K562 (cell line): ENCODE results near the gene SPHK2. TPM values are rescaled to one million over a fixed set of nuclear protein-coding genes. Genes with fewer than 3 reads are reported as not detected.

Source experiments
- ATF1 ChIP-seq, 2 experiments: fragments of 450-650 bp in 1 of 2; IDR thresholded peaks; 2 replicates each; pipeline ENCODE4 v1.6.1; 2016; ENCODE audit warnings: missing compliant biosample characterization in 1 of 2, missing genetic modification characterization in 1 of 2
- ETV5 ChIP-seq: sonication (generic); formaldehyde crosslinking; IDR thresholded peaks from 2 replicates; pipeline ENCODE4 v1.4.0; 2020; ENCODE audit warnings: low read depth, mild to moderate bottlenecking, missing genetic modification reagents
- L3MBTL2 ChIP-seq: fragments of 450-650 bp; IDR thresholded peaks from 2 replicates; pipeline ENCODE4 v1.6.1; 2016; ENCODE audit warnings: mild to moderate bottlenecking, moderate library complexity
- MTA1 ChIP-seq: fragments of 450-650 bp; IDR thresholded peaks from 2 replicates; pipeline ENCODE4 v1.6.1; 2017; ENCODE audit warnings: borderline replicate concordance
- RAD51 ChIP-seq: fragments of 450-650 bp; IDR thresholded peaks from 2 replicates; pipeline ENCODE4 v1.7.1; 2016; ENCODE audit warnings: low read depth, mild to moderate bottlenecking, borderline replicate concordance
- RNF2 ChIP-seq: sonication (generic); IDR thresholded peaks from 2 replicates; pipeline ENCODE4 v1.6.1; 2016
- SMAD3 ChIP-seq: fragments of 450-650 bp; formaldehyde crosslinking; conservative IDR thresholded peaks from 2 replicates; pipeline ENCODE4 v1.4.0; 2020; ENCODE audit warnings: mild to moderate bottlenecking
- SNAPC5 ChIP-seq: fragments of 250-450 bp; sonication (Bioruptor Pico); IDR thresholded peaks from 2 replicates; pipeline ENCODE4 v1.8.0; 2021; ENCODE audit warnings: moderate library complexity, mild to moderate bottlenecking, inconsistent platforms
- USF1 ChIP-seq: sonication (generic); formaldehyde crosslinking; IDR thresholded peaks from 2 replicates; pipeline ENCODE4 v1.9.0; 2022; ENCODE audit warnings: mild to moderate bottlenecking, missing genetic modification reagents
- XRCC5 ChIP-seq: fragments of 200-400 bp; formaldehyde crosslinking; IDR thresholded peaks from 2 replicates; pipeline ENCODE4 v1.6.1; 2017; ENCODE audit warnings: low read depth, mild to moderate bottlenecking, low read length
- ZFX ChIP-seq: sonication (generic); formaldehyde crosslinking; IDR thresholded peaks from 2 replicates; pipeline ENCODE4 v1.8.0; 2022; ENCODE audit warnings: mild to moderate bottlenecking, missing genetic modification reagents, moderate library complexity
- ZNF232 ChIP-seq: sonication (generic); formaldehyde crosslinking; IDR thresholded peaks from 2 replicates; pipeline ENCODE4 v1.8.0; 2022; ENCODE audit warnings: mild to moderate bottlenecking, missing genetic modification reagents
- ZNF318 ChIP-seq, 2 experiments: fragments of 450-650 bp; IDR thresholded peaks; 2 replicates each; pipeline ENCODE4 v1.6.1; 2016; ENCODE audit warnings: mild to moderate bottlenecking in 2 of 2, borderline replicate concordance in 1 of 2, low read depth in 1 of 2, moderate library complexity in 1 of 2
- ZNF354B ChIP-seq: fragments of 250-450 bp; sonication (Bioruptor Pico); IDR thresholded peaks from 2 replicates; pipeline ENCODE4 v1.4.0; 2020
- ZNF639 ChIP-seq, 2 experiments: fragments of 200-800 bp in 1 of 2; sonication (Bioruptor generic) in 1 of 2; sonication (generic) in 1 of 2; formaldehyde crosslinking in 1 of 2; IDR thresholded peaks in 1 of 2; conservative IDR thresholded peaks in 1 of 2; 2 replicates each; pipeline versions ENCODE4 v1.5.0 to v1.6.1; 2016 to 2020; ENCODE audit warnings: missing compliant biosample characterization in 1 of 2, missing genetic modification characterization in 1 of 2, missing genetic modification reagents in 1 of 2
- ZNF717 ChIP-seq: fragments of 250-450 bp; sonication (Bioruptor Pico); IDR thresholded peaks from 2 replicates; pipeline ENCODE4 v1.5.0; 2021
- ZNF764 ChIP-seq: fragments of 250-450 bp; sonication (Bioruptor Pico); IDR thresholded peaks from 2 replicates; pipeline ENCODE4 v1.4.0; 2020; ENCODE audit warnings: low read depth, mild to moderate bottlenecking, moderate library complexity
- polyA plus RNA-seq, 8 experiments: library from polyadenylated mRNA; depleted of rRNA in 4 of 8; stranded (reverse) in 5 of 8; unstranded in 3 of 8; fragments of >200 nt; fragmentation: Nextera tagmentation in 2 of 8; fragmentation: Illumina TruSeq in 1 of 8; extraction: Ambion mirVana in 2 of 8; extraction: Trizol in 1 of 8; gene quantifications; 2 replicates each; pipeline versions ENCODE4 v1.2.1 to v1.2.3, GENCODE V29; 2011 to 2014; ENCODE audit warnings: inconsistent platforms in 1 of 8, missing spikeins in 1 of 8
- total RNA-seq, 7 experiments: library from RNA; depleted of rRNA in 6 of 7; stranded (reverse); fragments of >200 nt in 6 of 7; fragmentation: Illumina TruSeq in 2 of 7; extraction: Trizol in 2 of 7; gene quantifications; 2 replicates each; pipeline versions ENCODE4 v1.2.1 to v1.2.3, GENCODE V29; 2011 to 2021; ENCODE audit warnings: low replicate concordance in 1 of 7

SPHK2 gene
- total and polyA plus RNA-seq, 9 of the 15 experiments (the other 6 are each of a cell fraction or from before 2014, with no cell fraction given) = 0.10 to 15.2 (median 2.9) TPM

DNA sequence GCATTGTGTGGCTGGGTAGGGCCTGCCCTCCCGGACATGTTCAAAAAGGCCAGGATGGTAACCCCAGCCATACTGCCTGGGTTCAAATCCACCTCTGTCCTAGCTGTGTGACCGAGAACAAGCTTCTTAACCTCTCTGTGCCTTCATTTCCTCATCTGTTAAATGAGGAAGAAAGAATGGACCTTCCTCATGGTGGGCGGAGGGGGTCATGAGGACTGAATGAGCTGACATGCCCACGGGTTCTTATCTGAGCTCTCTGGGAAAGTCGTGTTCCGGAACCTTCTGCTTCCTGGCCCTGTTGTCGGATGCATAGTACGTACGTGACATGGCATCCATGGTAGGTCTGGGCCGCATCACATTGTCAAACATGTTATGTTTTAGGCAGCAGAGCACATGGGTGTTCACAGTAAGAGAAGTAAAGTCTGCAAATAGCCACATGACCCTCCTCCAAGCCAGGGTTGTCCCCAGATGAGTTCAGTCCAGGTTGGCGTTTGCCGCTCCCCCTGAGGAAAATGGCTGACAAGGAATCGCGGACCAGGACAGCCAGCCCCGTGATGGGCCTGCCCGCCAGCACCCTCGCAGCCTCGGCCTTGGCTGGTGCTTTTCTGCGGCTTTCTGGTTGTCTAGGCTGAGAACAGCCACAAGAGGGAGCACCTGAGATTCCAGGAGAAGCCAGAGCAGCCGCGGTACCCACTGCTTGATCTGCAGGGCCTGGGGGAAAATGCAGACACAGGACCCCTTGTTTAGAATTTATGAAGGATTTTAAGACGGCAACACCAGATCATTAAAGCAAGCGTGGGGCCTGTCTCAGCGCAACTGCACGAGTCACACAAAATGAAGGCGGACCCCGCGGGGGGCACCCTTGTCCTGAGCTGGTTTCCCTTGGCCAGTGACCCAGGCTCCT is 55.9 kb downstream of the SPHK2 start (continued):
- TF ChIP-seq ZNF318 (IDR thresholded peaks at IDR 0.05; ENCODE audit: borderline replicate concordance in 1 of 2, low read depth in 1 of 2) (no peak), ZNF354B (CRISPR knock-in tag) (no peak), RNF2 (no peak), MTA1 (no peak), ZFX (peak; percentile 52), ZNF232 (CRISPR knock-in tag) (no peak), XRCC5 (0 out of 2 replicates have a peak, but pooled peaks have one; percentile 47), USF1 (CRISPR knock-in tag) (no peak), SNAPC5 (no peak), L3MBTL2 (0 out of 2 replicates have a peak, but pooled peaks have one; percentile 30), ZNF717 (CRISPR knock-in tag) (no peak), RAD51 (no peak), ETV5 (CRISPR knock-in tag) (no peak), ATF1 (CRISPR knock-in tag; IDR thresholded peaks at IDR 0.05) (no peak), ATF1 (tag; IDR thresholded peaks at IDR 0.05) (0 out of 2 replicates have a peak, but pooled peaks have one; percentile 7), ZNF764 (CRISPR knock-in tag) (no peak), SMAD3 (CRISPR knock-in tag) (no peak), ZNF639 (CRISPR knock-in tag; conservative IDR thresholded peaks at IDR 0.05 in 1 of 2, IDR thresholded peaks at IDR 0.05 in 1 of 2) (no peak)
